HCT116 (cell line): ENCODE measurements around the gene LYST. TPM values are rescaled to one million over a fixed set of nuclear protein-coding genes. Genes with fewer than 3 reads are reported as not detected.

Source experiments
- ATAC-seq: fragments of 200-7000 bp; cut with Tn5 transposase; 2 replicates; pipeline ENCODE4 v1.9.1; 2020; ENCODE audit warnings: mild to moderate bottlenecking, moderate library complexity
- BruUV-seq: library from RNA; stranded (reverse); fragments of 400-500 nt; replicated peaks from 2 replicates; lab custom pipeline; 2021; lab: Mats Ljungman, UMichigan
- CTCF ChIA-PET: fragments of 300-600 bp; sonication (Branson Sonifier 250); formaldehyde crosslinking; loops from one replicate; lab custom pipeline; 2021; ENCODE audit warnings: antibody characterized with exemption; lab: Charles Lee
- POLR2A ChIA-PET: fragments of 300-600, 350-600 bp; sonication (Branson Sonifier 250); formaldehyde crosslinking; loops from one replicate; lab custom pipeline; 2021; ENCODE audit warnings: antibody characterized with exemption; lab: Charles Lee
- RAD21 ChIA-PET, 2 experiments: fragments of 300-600 bp; sonication (Branson Sonifier 250); formaldehyde crosslinking; loops; one replicate each; lab custom pipeline; 2023; ENCODE audit warnings: low total read pairs in 2 of 2; ENCODE audit not compliant: uncharacterized antibody in 2 of 2, unreplicated experiment in 2 of 2, low non-redundant PET in 1 of 2; lab: Charles Lee
- DNase-seq: peaks from one replicate; pipeline ENCODE4 v3.0.0-alpha.2; 2010; ENCODE audit warnings: low read depth, low spot score
- H2AFZ ChIP-seq: fragments of 200-600 bp; shearing (Covaris generic), sonication (generic); 2 replicates; pipeline ENCODE4 v1.6.1; 2017; ENCODE audit warnings: low read depth, mixed run types, mixed read lengths, antibody characterized with exemption, low read length; ENCODE audit not compliant: poor library complexity, severe bottlenecking
- H3K27ac ChIP-seq: 2 replicates; pipeline ENCODE4 v1.5.1; 2012; ENCODE audit warnings: low read depth, low read length
- H3K27me3 ChIP-seq: fragments of 200-600 bp; sonication (generic); 2 replicates; pipeline ENCODE4 v1.6.1; 2016; ENCODE audit warnings: mixed run types, low read length, mixed read lengths; ENCODE audit not compliant: insufficient read depth
- H3K36me3 ChIP-seq, 2 experiments: fragments of 200-500 bp in 1 of 2; fragments of 200-600 bp in 1 of 2; sonication (Bioruptor generic) in 1 of 2; sonication (generic) in 1 of 2; 2 replicates each; pipeline versions ENCODE4 v1.5.1 to v1.6.1; 2014 to 2016; ENCODE audit warnings: low read length in 2 of 2, inconsistent platforms in 1 of 2, mixed read lengths in 1 of 2, mixed run types in 1 of 2; ENCODE audit not compliant: insufficient read depth in 2 of 2, control insufficient read depth in 1 of 2
- H3K4me1 ChIP-seq, 2 experiments: fragments of 200-600 bp in 1 of 2; sonication (generic) in 1 of 2; 2 replicates each; pipeline versions ENCODE4 v1.5.1 to v1.6.1; 2012 to 2017; ENCODE audit warnings: low read length in 2 of 2, inconsistent platforms in 1 of 2, mild to moderate bottlenecking in 1 of 2, mixed read lengths in 1 of 2, mixed run types in 1 of 2, moderate library complexity in 1 of 2; ENCODE audit not compliant: insufficient read depth in 2 of 2, control insufficient read depth in 1 of 2
- H3K4me2 ChIP-seq: fragments of 200-600 bp; sonication (generic); 2 replicates; pipeline ENCODE4 v1.6.1; 2017; ENCODE audit warnings: mixed run types, low read length, mixed read lengths
- H3K4me3 ChIP-seq, 2 experiments: fragments of 200-600 bp in 1 of 2; sonication (generic) in 1 of 2; replicated peaks in 1 of 2; 2 replicates each; pipeline ENCODE4 v1.5.1; 2011 to 2016; ENCODE audit warnings: low read length in 2 of 2, control low read depth in 1 of 2, low read depth in 1 of 2, mild to moderate bottlenecking in 1 of 2, mixed read lengths in 1 of 2, mixed run types in 1 of 2
- H3K79me2 ChIP-seq: fragments of 200-600 bp; sonication (generic); 2 replicates; pipeline ENCODE4 v1.6.1; 2017; ENCODE audit warnings: mild to moderate bottlenecking, mixed run types, low read length, moderate library complexity, mixed read lengths; ENCODE audit not compliant: insufficient read depth
- H3K9ac ChIP-seq: fragments of 200-600 bp; sonication (generic); 2 replicates; pipeline ENCODE4 v1.6.1; 2016; ENCODE audit warnings: low read length, mixed read lengths
- H3K9me2 ChIP-seq: fragments of 200-600 bp; sonication (generic), shearing (Covaris generic); 2 replicates; pipeline ENCODE4 v1.6.1; 2017; ENCODE audit warnings: mixed run types, mild to moderate bottlenecking, moderate library complexity; ENCODE audit not compliant: insufficient read depth
- H3K9me3 ChIP-seq, 2 experiments: fragments of 200-500 bp in 1 of 2; fragments of 200-600 bp in 1 of 2; sonication (Bioruptor generic) in 1 of 2; sonication (generic) in 1 of 2; 2 replicates each; pipeline ENCODE4 v1.6.1; 2014 to 2017; ENCODE audit warnings: low read length in 2 of 2, mixed read lengths in 2 of 2, inconsistent platforms in 1 of 2, low read depth in 1 of 2, mild to moderate bottlenecking in 1 of 2, mixed run types in 1 of 2, moderate library complexity in 1 of 2; ENCODE audit not compliant: control insufficient read depth in 1 of 2, insufficient read depth in 1 of 2
- H4K20me1 ChIP-seq: fragments of 200-600 bp; sonication (generic), shearing (Covaris generic); 2 replicates; pipeline ENCODE4 v1.6.1; 2017; ENCODE audit warnings: mixed run types, mild to moderate bottlenecking, moderate library complexity; ENCODE audit not compliant: insufficient read depth
- CEBPB ChIP-seq: IDR thresholded peaks from 2 replicates; pipeline ENCODE4 v1.6.1; 2012; ENCODE audit warnings: low read depth
- EGR1 ChIP-seq: IDR thresholded peaks from 2 replicates; pipeline ENCODE4 v1.6.1; 2012; ENCODE audit warnings: low read depth
- ELF1 ChIP-seq: IDR thresholded peaks from 2 replicates; pipeline ENCODE4 v1.6.1; 2012; ENCODE audit warnings: low read depth, borderline replicate concordance
- EZH2 ChIP-seq: fragments of 200-600 bp; sonication (generic); IDR thresholded peaks from 2 replicates; pipeline ENCODE4 v1.6.1; 2017; ENCODE audit warnings: antibody characterized with exemption, mixed run types
- FOSL1 ChIP-seq: IDR thresholded peaks from 2 replicates; pipeline ENCODE4 v1.6.1; 2012; ENCODE audit warnings: low read depth
- POLR2A ChIP-seq: IDR thresholded peaks from 2 replicates; pipeline ENCODE4 v1.7.0; 2011; ENCODE audit warnings: borderline replicate concordance; ENCODE audit not compliant: insufficient read depth, insufficient read length; ENCODE audit errors: extremely low read depth
- POLR2AphosphoS5 ChIP-seq: IDR thresholded peaks from 2 replicates; pipeline ENCODE4 v1.6.1; 2011; ENCODE audit warnings: mild to moderate bottlenecking, low read depth, low read length, moderate library complexity
- RAD21 ChIP-seq: IDR thresholded peaks from 2 replicates; pipeline ENCODE4 v1.6.1; 2012; ENCODE audit warnings: low read depth, mild to moderate bottlenecking
- SIN3A ChIP-seq: IDR thresholded peaks from 2 replicates; pipeline ENCODE4 v1.6.1; 2012; ENCODE audit warnings: low read depth
- SRF ChIP-seq: IDR thresholded peaks from 2 replicates; pipeline ENCODE4 v1.6.1; 2012; ENCODE audit warnings: low read depth
- TCF7L2 ChIP-seq: IDR thresholded peaks from 2 replicates; pipeline ENCODE4 v1.7.0; 2011; ENCODE audit warnings: borderline replicate concordance, inconsistent platforms; ENCODE audit not compliant: insufficient read depth, insufficient read length; ENCODE audit errors: extremely low read depth
- ZFX ChIP-seq: fragments of 450-650 bp; IDR thresholded peaks from 2 replicates; pipeline ENCODE4 v1.6.1; 2017
- intact Hi-C: fragments of 100-400 bp; cut with micrococcal nuclease; formaldehyde crosslinking; loops from 2 replicates; pipeline ENCODE4 v1.10.0; 2022
- total RNA-seq: library from RNA; stranded (reverse); gene quantifications from one replicate; pipeline ENCODE4 v1.2.1, GENCODE V29; 2021; ENCODE audit not compliant: unreplicated experiment
- TF ChIP-seq, protein P1 (sequence below), 3 experiments: fragments of 200-600 bp in 1 of 3; sonication (generic) in 1 of 3; IDR thresholded peaks in 2 of 3; conservative IDR thresholded peaks in 1 of 3; 2 replicates each; pipeline ENCODE4 v1.5.1; 2012 to 2017; ENCODE audit warnings: low read depth in 2 of 3, low read length in 2 of 3, antibody characterized with exemption in 1 of 3, borderline replicate concordance in 1 of 3, control low read depth in 1 of 3, mild to moderate bottlenecking in 1 of 3, mixed read lengths in 1 of 3, mixed run types in 1 of 3, moderate library complexity in 1 of 3; ENCODE audit not compliant: insufficient read depth in 1 of 3
- TF ChIP-seq, protein P2 (sequence below): IDR thresholded peaks from 2 replicates; pipeline ENCODE4 v1.6.1; 2011; ENCODE audit warnings: mild to moderate bottlenecking, low read length, moderate library complexity; ENCODE audit not compliant: insufficient replicate concordance; ENCODE audit errors: extremely low read depth
- TF ChIP-seq, protein P3 (sequence below): IDR thresholded peaks from 2 replicates; pipeline ENCODE4 v1.6.1; 2012

Gene LYST
- total RNA-seq, 1 experiment from 2014 or later, result 6.6 TPM

DNA sequence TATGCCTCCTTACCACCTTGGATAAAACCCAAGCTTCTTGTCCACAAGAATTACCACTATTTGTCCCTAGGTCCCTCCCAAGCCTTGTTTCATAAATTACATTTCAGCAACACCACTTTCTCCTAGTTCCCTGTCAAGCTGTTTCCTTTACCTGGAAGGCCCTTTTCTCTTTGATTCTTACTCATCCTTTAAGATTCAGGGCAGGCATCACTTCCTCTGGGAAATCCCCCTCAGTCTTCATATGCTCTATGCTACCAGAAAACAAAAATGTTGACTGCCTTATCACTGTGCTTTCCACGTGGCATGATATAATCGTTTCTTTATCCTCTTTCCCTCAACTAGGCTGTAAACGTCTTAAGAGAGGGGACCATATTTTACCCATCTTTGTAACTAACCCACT, 102.7 kb downstream of the LYST start:
- no peak overlapping the region for H2AFZ ChIP-seq
- POLR2A ChIA-PET, result no interaction called here
- no peak overlapping the region for H3K9ac ChIP-seq
- H3K79me2 ChIP-seq, result no peaks in the 10 kb centered on the region
- RAD21 ChIA-PET, result no interaction called here
- no peaks in the 10 kb centered on the region for H3K36me3 ChIP-seq
- DNase-seq (no peak), ATAC-seq (no peak)
- H4K20me1 ChIP-seq, result no peaks in the 10 kb centered on the region
- H3K27ac ChIP-seq, result no peak overlapping the region
- no peak overlapping the region for H3K4me3 ChIP-seq
- H3K9me2 ChIP-seq, result no peaks in the 10 kb centered on the region
- no TSS peak for BruUV-seq
- H3K27me3 ChIP-seq, result no peaks in the 10 kb centered on the region
- H3K4me1 ChIP-seq, result no peaks in the 10 kb centered on the region
- H3K4me2 ChIP-seq, result no peak overlapping the region
- CTCF ChIA-PET, result no interaction called here
- no peak for TF ChIP-seq FOSL1
- no peak for TF ChIP-seq ZFX
- TF ChIP-seq, protein P1, sequence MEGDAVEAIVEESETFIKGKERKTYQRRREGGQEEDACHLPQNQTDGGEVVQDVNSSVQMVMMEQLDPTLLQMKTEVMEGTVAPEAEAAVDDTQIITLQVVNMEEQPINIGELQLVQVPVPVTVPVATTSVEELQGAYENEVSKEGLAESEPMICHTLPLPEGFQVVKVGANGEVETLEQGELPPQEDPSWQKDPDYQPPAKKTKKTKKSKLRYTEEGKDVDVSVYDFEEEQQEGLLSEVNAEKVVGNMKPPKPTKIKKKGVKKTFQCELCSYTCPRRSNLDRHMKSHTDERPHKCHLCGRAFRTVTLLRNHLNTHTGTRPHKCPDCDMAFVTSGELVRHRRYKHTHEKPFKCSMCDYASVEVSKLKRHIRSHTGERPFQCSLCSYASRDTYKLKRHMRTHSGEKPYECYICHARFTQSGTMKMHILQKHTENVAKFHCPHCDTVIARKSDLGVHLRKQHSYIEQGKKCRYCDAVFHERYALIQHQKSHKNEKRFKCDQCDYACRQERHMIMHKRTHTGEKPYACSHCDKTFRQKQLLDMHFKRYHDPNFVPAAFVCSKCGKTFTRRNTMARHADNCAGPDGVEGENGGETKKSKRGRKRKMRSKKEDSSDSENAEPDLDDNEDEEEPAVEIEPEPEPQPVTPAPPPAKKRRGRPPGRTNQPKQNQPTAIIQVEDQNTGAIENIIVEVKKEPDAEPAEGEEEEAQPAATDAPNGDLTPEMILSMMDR (IDR thresholded peaks at IDR 0.05 in 2 of 3, conservative IDR thresholded peaks at IDR 0.05 in 1 of 3; ENCODE audit: borderline replicate concordance in 1 of 3, insufficient read depth in 1 of 3, low read depth in 2 of 3, low read length in 2 of 3), result no peak
- TF ChIP-seq SIN3A, result no peak
- TF ChIP-seq POLR2AphosphoS5, result no peak
- no peak for TF ChIP-seq TCF7L2
- no peak for TF ChIP-seq ELF1
- TF ChIP-seq, protein P2, sequence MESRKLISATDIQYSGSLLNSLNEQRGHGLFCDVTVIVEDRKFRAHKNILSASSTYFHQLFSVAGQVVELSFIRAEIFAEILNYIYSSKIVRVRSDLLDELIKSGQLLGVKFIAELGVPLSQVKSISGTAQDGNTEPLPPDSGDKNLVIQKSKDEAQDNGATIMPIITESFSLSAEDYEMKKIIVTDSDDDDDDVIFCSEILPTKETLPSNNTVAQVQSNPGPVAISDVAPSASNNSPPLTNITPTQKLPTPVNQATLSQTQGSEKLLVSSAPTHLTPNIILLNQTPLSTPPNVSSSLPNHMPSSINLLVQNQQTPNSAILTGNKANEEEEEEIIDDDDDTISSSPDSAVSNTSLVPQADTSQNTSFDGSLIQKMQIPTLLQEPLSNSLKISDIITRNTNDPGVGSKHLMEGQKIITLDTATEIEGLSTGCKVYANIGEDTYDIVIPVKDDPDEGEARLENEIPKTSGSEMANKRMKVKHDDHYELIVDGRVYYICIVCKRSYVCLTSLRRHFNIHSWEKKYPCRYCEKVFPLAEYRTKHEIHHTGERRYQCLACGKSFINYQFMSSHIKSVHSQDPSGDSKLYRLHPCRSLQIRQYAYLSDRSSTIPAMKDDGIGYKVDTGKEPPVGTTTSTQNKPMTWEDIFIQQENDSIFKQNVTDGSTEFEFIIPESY, result no peak
- no peak for TF ChIP-seq EGR1
- no peak for TF ChIP-seq EZH2
- no peak for TF ChIP-seq RAD21
- no peak for TF ChIP-seq CEBPB
- TF ChIP-seq, protein P3, sequence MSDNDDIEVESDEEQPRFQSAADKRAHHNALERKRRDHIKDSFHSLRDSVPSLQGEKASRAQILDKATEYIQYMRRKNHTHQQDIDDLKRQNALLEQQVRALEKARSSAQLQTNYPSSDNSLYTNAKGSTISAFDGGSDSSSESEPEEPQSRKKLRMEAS, result no peak
- no peak for TF ChIP-seq SRF
- no peak for TF ChIP-seq POLR2A
- intact Hi-C loops, result no loop called here
- H3K9me3 ChIP-seq, result no peaks in the 10 kb centered on the region
